Osteoblast (primary cell): ENCODE results near the gene EHBP1. TPM values are rescaled to one million over a fixed set of nuclear protein-coding genes. Genes with fewer than 3 reads are reported as not detected.
"Not testable (repeated sequence)": the region's sequence is repeated elsewhere in the genome, so short reads cannot be mapped to it uniquely, and the experiment has no call there.

ENCODE experiments used
- DNase-seq: peaks from one replicate; pipeline ENCODE4 v3.0.0; 2011; ENCODE audit warnings: low spot score, mixed read lengths; ENCODE audit not compliant: insufficient read length; ENCODE audit errors: missing footprints
- H2AFZ ChIP-seq: 2 replicates; pipeline ENCODE4 v1.6.0; 2011; ENCODE audit warnings: mild to moderate bottlenecking, low read length
- H3K27ac ChIP-seq: 2 replicates; pipeline ENCODE4 v1.5.1; 2011; ENCODE audit warnings: mild to moderate bottlenecking, low read depth, low read length, moderate library complexity
- H3K27me3 ChIP-seq: 2 replicates; pipeline ENCODE4 v1.6.0; 2012; ENCODE audit warnings: mild to moderate bottlenecking, control low read depth, inconsistent platforms, low read length, moderate library complexity; ENCODE audit not compliant: insufficient read depth
- H3K36me3 ChIP-seq: 2 replicates; pipeline ENCODE4 v1.5.1; 2011; ENCODE audit warnings: mild to moderate bottlenecking, low read length, control low read depth, moderate library complexity; ENCODE audit not compliant: insufficient read depth
- H3K4me1 ChIP-seq: 2 replicates; pipeline ENCODE4 v1.5.1; 2011; ENCODE audit warnings: mild to moderate bottlenecking, low read length, control low read depth, moderate library complexity; ENCODE audit not compliant: insufficient read depth
- H3K4me2 ChIP-seq: 2 replicates; pipeline ENCODE4 v1.6.0; 2011; ENCODE audit warnings: mild to moderate bottlenecking, low read length; ENCODE audit not compliant: insufficient read depth
- H3K4me3 ChIP-seq: fragments of 200-600 bp; sonication (generic); 3 replicates; pipeline ENCODE4 v1.5.1; 2012; ENCODE audit warnings: mild to moderate bottlenecking, low read length, inconsistent platforms; ENCODE audit not compliant: insufficient read depth
- H3K79me2 ChIP-seq: 2 replicates; pipeline ENCODE4 v1.6.0; 2012; ENCODE audit warnings: mild to moderate bottlenecking, low read length, control low read depth, inconsistent platforms; ENCODE audit not compliant: insufficient read depth
- H3K9me3 ChIP-seq: 2 replicates; pipeline ENCODE4 v1.5.1; 2011; ENCODE audit warnings: low read depth, low read length, control low read depth
- H4K20me1 ChIP-seq: 2 replicates; pipeline ENCODE4 v1.6.0; 2012; ENCODE audit warnings: mild to moderate bottlenecking, low read length, control low read depth; ENCODE audit not compliant: insufficient read depth
- CTCF ChIP-seq: IDR thresholded peaks from 2 replicates; pipeline ENCODE4 v1.5.1; 2011; ENCODE audit warnings: mild to moderate bottlenecking, low read depth, low read length, moderate library complexity; ENCODE audit errors: extremely low read depth
- total RNA-seq: library from RNA; depleted of rRNA; stranded (reverse); fragments of >200 nt; gene quantifications from 2 replicates; pipeline ENCODE4 v1.2.3, GENCODE V29; 2012

The EHBP1 gene
- total RNA-seq, 1 donor, result 96.3 TPM

GRCh38 chr2:63066838-63067237 lies 361.3 kb downstream of the EHBP1 start:
- TF ChIP-seq CTCF, result no peak
- peaks cover 81% of the 10 kb centered on the region for H3K27me3 ChIP-seq

DNA sequence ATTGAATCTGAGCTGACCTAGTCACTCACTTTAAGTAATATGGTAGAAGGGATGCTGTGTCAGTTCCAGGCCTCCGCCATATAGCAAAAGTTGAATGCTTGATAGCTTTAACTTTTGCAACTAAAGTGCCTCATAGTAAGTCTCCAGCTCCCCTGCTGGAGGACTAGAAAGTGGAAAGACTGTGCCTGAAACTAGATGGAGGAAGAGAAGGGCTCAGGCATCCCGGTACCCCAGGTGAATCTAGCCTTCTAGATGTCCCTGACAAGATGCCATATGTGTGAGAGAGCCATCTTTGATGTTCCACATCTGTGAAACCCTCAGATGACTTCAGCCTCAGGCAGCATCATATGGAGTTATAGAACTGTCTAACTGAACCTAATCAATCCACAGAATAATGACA lies 366.2 kb downstream of the EHBP1 start:
- no peaks in the 10 kb centered on the region for H4K20me1 ChIP-seq
- H3K9me3 ChIP-seq, result no peaks in the 10 kb centered on the region
- peaks cover 38% of the 10 kb centered on the region for H3K27me3 ChIP-seq
- no peak overlapping the region for H3K4me2 ChIP-seq
- H2AFZ ChIP-seq, result no peak overlapping the region
- H3K36me3 ChIP-seq, result no peaks in the 10 kb centered on the region
- no peak overlapping the region for H3K4me3 ChIP-seq
- H3K4me1 ChIP-seq, result no peaks in the 10 kb centered on the region
- H3K27ac ChIP-seq, result no peak overlapping the region
- no peak for DNase-seq
- no peak for TF ChIP-seq CTCF
- no peaks in the 10 kb centered on the region for H3K79me2 ChIP-seq

More at GRCh38 chr2:63066838-63067237, 361.3 kb downstream of the EHBP1 start:
- Histone ChIP-seq H3K79me2 (no peaks in the 10 kb centered on the region), H3K4me2 (no peak overlapping the region), H3K4me1 (no peaks in the 10 kb centered on the region), H3K4me3 (no peak overlapping the region), H4K20me1 (no peaks in the 10 kb centered on the region), H2AFZ (no peak overlapping the region), H3K27ac (no peak overlapping the region), H3K36me3 (no peaks in the 10 kb centered on the region), H3K9me3 (no peaks in the 10 kb centered on the region)
- DNase-seq, result no peak

GRCh38 chr2:63073994-63074393 lies 368.5 kb downstream of the EHBP1 start:
- no peak overlapping the region for H2AFZ ChIP-seq
- no peaks in the 10 kb centered on the region for H3K9me3 ChIP-seq
- H3K4me1 ChIP-seq, result no peaks in the 10 kb centered on the region
- no peaks in the 10 kb centered on the region for H3K79me2 ChIP-seq
- no peaks in the 10 kb centered on the region for H4K20me1 ChIP-seq
- no peak for DNase-seq
- H3K4me3 ChIP-seq, result no peak overlapping the region
- H3K27ac ChIP-seq, result no peak overlapping the region
- H3K36me3 ChIP-seq, result no peaks in the 10 kb centered on the region
- H3K27me3 ChIP-seq, result peaks cover 18% of the 10 kb centered on the region
- no peak overlapping the region for H3K4me2 ChIP-seq
- TF ChIP-seq CTCF, result no peak

- H2AFZ ChIP-seq, H3K79me2 ChIP-seq, H3K36me3 ChIP-seq, H3K4me1 ChIP-seq, H3K4me3 ChIP-seq, H3K27ac ChIP-seq, DNase-seq, H4K20me1 ChIP-seq, H3K4me2 ChIP-seq, H3K9me3 ChIP-seq: not testable (repeated sequence)
- peaks cover 15% of the 10 kb centered on the region for H3K27me3 ChIP-seq
These were observed 368.9 kb downstream of the EHBP1 start for GRCh38 chr2:63074399-63074798.
